GM19193 (cell line): ENCODE data around the gene MCF2L.

Experiments used
- POLR2A ChIP-seq: IDR thresholded peaks from 4 replicates; pipeline ENCODE4 v1.6.1; 2011; ENCODE audit not compliant: insufficient read depth, insufficient read length; ENCODE audit errors: extremely low read depth

Gene MCF2L

DNA sequence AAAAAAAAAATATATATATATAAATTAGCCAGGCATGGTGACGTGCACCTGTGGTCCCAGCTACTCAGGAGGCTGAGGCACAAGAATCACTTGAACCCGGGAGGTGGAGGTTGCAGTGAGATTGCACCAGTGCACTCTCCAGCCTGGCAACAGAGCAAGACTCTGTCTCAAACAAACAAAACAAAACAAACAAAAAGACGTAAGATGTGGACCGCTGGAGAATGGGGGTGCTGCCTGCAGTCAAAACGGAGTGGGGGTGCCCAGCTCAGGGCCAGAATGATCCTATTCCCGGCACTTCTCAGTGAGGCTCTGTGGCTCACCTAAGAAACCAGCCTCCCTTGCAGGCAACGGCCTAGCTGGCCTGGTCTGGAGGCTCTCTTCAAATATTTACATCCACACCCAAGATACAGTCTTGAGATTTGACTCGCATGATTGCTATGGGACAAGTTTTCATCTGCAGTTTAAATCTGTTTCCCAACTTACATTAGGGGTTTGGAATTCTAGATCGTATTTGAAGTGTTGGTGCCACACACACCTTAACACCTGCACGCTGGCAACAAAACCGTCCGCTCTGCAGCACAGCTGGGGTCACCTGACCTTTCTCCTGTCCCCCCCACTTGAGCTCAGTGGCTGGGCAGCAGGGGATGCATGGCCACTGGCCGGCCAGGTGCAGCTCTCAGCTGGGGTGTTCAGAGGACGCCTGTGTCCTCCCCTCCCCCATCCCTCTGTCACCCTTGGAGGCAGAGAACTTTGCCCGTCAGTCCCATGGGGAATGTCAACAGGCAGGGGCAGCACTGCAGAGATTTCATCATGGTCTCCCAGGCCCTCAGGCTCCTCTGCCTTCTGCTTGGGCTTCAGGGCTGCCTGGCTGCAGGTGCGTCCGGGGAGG, 136.3 kb downstream of the MCF2L start, which contains the start of gene F7:
Gene F7 (plus strand): TSS at position 760 of the 889 bp plus-strand sequence. CDS start 51 bp downstream, at position 811.
- TF ChIP-seq POLR2A: no peak

DNA sequence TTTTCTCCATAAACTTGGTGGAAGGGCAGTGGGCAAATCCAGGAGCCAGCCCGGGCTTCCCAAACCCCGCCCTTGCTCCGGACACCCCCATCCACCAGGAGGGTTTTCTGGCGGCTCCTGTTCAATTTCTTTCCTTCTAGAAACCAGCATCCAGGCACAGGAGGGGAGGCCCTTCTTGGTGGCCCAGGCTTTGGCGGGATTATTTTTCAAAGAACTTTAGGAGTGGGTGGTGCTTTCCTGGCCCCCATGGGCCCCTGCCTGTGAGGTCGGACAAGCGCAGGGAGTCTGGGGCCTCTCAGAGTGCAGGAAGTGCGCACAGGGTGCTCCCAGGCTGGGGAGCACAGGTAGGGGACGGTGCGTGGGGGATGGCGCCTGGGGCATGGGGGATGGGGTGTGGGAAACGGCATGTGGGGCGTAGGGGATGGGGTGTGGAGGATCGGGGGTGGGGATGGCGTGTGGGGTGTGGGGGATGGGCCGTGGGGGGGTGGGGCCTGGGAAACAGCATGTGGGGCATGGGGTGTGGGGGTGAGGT, 137.0 kb downstream of the MCF2L start:
- no peak for TF ChIP-seq POLR2A

DNA sequence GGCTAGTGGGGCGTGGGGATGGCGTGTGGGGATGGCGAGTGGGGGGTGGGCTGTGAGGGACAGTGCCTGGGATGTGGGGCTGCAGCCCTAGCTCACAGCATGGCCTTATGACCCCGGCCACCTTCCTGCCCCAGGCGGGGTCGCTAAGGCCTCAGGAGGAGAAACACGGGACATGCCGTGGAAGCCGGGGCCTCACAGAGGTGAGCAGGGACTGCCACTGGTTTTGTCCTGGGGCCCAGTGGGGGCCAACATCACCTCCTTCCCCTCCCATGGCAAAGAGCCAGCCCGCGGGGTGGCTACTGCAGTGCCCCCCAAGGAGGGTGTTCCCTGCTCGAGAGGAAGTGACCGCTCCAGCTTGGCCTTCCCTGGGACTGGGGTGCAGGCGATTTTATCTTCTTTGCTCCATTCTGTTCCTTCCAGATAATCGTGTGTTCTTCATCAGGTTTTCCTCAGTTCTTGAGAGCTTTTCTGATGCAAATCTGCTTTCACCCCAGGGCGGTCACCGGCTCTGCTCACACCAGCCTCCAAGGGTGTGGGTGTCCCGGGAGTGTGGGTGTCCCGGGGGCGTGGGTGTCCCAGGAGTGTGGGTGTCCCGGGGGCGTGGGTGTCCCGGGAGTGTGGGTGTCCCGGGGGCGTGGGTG, 137.8 kb downstream of the MCF2L start:
- no peak for TF ChIP-seq POLR2A

DNA sequence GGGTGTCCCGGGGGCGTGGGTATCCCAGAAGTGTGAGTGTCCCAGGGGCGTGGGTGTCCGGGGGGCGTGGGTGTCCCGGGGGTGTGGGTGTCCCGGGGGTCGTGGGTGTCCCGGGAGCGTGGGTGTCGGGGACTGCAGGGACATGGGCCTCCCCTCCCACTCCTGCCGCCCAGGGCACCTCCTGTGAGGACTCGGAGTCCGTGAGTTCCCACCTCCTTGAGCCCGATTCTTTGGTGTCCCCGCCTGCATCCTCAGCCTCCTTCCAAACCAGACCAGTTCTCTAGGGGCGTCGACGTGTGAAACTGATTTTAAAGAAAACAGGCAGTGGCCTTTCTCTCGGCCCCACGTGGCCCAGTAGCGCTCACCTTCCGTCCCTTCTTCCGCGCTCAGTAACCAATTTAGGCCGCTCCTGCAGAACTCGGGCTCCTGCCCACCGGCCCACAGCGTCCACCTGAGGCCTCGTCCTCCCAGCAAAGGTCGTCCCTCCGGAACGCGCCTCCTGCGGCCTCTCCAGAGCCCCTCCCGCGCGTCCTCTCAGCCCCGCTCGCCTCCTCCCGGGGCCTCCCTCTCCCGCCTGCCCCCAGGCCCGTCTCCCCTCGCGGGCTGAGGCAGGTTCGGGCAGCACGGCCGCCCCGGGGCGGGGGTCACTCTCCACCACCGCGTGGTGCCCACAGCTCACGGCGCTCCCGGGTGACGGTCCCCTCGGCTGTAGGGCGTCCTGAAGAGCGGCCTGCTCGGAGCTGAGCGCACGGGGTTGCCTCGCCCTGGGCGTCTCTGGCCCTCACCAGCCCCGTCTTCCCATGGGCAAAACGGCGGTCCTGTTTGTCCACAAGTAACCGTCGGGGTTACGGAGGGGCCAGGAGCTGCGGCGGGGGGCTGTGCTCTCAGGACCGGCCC, 140.4 kb downstream of the MCF2L start:
- TF ChIP-seq POLR2A: no peak

DNA sequence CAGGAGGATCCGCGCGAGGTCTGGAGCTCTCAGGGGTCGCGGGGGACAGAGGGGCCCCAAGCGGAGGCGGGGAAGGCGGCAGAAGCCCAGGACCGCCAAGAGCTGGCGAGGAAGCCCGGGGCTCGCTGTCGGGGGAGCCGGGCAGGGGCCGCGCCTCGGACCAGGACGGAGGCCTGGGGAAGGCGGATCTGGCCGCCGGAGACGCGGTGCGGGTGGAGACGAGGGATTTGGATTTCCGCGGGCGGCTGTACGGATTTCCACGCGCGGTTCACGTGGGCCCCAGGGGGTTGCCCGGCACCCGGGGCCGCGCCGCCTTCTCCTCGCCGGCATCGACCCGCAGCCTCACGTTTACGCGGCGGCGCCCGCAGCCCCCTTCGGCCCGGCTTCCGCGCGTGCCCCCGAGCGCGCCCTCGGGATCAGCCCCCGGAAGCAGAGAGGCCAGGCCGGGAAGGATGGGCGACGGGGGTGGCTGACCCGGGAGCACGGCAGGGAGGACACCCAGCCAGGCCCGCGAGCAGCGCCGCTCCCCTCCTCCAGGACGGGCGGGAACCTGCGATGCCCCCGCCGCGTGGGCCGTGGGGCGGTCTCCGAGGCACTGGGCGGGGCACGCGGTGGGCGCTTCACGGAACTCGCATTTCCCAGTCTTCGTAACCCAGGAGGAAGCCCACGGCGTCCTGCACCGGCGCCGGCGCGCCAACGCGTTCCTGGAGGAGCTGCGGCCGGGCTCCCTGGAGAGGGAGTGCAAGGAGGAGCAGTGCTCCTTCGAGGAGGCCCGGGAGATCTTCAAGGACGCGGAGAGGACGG, 141.2 kb downstream of the MCF2L start:
- TF ChIP-seq POLR2A: no peak

DNA sequence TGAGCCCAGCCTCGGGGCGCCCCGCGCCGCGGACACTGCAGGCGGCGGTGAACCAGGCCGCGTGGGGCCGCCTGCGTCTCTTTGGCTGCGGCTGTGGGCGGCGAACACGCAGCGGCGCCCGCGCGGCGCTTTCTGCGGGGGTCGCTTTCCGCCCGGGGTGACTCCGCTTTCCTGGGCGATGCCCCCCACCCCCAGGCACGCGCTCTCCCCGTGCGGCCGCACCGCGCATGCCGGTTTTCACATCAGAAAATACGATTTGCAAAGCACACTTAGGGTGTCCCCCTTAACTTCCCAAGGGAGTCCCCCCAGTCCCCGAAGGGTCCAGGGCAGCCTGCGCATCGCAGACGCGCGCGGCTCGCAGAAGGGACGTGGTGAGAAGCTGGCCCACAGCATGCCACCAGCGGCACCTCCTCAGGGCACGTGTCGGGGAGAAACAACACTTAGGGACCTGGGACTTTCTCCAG, 141.9 kb downstream of the MCF2L start:
- no peak for TF ChIP-seq POLR2A

DNA sequence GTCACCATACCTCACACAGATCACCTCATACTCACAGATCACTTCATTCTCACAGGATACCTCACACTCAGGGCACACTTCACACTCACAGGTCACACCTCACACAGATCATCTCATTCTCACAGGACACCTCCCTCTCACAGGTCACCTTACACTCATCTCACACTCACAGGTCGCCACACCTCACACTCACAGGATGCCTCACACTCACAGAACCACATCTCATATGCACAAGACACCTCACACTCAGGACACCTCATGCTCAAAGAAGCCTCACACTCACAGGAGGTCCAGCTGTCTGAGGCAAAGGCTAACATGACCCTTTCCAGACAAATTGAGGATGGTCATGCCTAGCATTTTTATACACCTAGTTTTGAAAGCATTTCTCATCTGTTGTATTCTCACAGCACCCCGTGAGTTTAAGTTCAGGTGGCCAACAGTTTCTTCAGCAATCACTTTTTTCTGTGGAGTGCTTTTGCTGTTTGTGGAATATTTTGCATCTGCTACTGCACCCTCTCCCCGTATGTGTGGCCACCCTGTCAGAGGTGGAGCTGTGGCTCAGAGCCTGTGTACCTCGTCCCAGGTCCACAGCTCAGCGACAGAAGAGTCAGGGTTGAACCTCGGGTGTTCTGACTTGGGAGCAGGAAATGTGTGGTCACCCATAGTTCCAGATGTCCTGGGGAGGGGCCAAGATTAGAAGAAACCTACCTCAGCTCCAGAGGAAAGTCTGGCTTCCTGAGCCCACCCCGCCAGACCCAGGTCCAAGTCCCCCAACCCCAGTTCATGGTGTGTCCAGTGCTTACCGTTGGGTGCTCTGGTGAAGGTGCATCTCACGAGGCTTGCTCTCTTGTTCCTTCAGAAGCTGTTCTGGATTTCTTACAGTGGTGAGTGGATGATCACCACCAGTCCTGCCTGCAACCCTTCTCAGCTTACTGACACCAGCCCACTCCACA, 144.2 kb downstream of the MCF2L start:
- TF ChIP-seq POLR2A: no peak

DNA sequence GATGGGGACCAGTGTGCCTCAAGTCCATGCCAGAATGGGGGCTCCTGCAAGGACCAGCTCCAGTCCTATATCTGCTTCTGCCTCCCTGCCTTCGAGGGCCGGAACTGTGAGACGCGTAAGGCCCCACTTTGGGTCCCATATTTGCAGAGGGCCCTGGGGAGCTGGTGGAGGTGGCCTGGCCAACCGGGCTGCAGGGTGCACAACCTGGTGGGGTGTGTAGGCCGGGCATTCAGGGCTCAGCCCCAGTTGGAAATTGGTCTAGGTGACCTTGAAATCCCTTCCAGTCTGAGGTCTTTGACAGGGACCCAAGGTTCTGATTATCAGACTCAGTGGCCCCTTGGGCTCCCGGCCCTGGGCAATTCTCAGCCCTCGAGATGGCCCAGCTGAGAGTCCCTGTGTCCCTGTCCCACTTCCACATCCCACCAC, 144.8 kb downstream of the MCF2L start:
- no peak for TF ChIP-seq POLR2A

DNA sequence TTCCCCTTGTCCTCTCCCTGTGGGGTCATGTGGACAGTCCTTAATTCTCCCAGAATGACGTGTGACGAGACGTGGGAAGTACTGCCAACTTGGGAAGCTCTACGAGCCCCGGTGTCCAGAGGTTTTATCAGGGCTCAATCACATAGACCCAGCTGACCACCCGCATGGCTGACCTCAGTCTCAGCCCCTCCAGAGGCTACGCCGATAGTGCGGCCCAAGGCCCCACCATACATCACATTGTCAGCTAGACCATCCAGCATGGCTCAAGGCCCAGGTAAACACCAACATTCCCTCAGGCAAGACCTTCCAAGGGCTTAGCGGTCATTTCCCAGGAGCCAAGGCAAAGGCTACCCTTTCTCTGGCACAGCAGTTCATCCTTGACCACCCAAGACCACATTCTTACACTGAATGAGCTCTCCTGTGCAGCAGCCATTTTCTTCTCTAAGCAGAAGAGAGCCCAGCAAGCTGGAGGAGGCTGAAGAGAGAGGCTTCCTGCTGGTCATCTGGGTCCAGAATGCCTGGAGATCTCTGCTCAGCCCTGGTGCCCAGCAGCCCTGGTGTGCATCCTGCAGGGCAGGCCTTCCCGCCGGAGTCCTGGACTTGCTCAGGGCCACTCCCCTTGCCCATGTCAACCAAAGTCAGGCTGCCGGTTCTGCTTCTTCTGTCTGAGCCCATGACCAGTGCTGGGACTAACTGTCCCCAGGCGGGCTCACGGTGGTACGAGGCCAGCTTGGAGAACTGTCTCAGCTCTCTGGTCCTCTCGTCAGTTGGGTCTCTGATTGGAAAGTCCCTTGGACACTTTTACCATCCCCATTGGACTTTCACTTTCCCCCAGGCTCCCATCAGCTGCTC, 145.7 kb downstream of the MCF2L start:
- TF ChIP-seq POLR2A: no peak

DNA sequence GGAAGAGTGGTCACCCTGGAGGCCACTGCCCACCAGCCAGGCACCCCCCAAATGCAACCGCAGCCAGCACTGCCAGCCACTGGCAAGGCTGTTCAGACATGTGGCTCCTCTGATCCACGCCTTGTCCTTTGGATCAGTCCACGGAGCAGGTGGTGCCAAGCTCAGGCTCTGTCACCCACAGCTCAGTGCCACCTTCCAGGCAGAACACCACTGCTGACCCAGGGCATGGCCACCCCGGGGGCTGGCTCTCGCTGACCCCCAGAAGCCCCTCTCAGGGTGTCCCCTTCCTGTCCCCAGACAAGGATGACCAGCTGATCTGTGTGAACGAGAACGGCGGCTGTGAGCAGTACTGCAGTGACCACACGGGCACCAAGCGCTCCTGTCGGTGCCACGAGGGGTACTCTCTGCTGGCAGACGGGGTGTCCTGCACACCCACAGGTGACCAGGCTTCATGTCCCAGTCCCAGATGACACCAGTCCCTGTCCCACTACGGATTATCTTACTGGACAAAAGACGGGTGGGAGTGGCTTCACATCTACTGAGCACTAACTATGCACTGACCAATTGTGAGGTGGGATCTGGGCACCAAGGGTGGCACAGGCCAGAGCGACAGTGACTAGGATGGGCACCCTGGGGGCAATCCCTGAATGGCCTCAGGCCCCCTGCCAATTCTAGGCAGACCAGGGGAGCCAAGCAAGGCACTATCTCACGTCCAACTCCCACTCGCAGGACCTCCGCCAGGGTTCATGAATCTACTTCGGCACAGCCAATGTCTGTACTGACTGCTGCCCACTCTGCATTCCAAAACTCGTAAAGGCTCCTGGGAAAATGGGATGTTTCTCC, 146.6 kb downstream of the MCF2L start:
- no peak for TF ChIP-seq POLR2A

DNA sequence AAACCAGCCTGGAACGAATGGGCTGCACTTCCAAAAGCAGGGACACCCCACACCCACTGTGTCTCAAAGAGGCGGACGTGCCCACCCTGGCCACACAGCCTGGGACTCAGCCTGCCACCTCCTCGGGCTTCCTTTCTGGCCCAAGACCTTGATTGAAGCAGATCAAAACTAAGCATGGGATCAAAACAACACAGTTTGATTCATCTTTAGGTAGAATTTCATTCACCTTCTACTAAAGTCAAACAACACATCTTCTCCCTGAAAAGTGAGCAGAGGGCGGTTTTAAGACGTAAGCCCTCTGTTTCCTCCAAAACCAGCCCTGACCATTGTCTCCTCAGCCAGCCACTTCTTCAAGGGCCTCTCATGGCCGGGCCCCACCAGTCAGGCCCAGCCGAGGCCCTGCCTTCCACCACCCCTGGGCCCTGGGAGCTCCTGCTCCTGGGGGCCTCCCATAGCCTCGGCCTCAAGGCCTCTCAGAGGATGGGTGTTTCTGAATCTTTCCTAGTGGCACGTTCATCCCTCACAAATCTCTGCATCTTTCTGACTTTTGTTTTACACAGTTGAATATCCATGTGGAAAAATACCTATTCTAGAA, 147.3 kb downstream of the MCF2L start:
- TF ChIP-seq POLR2A: no peak
